Occipital lobe (tissue), 2 donors: ENCODE data around the gene GRIK1. TPM values are rescaled to one million over a fixed set of nuclear protein-coding genes. Genes with fewer than 3 reads are reported as not detected.
"Not testable (repeated sequence)": the region's sequence is repeated elsewhere in the genome, so short reads cannot be mapped to it uniquely, and the experiment has no call there.

Experiments
- DNase-seq: peaks from one replicate; lab custom pipeline; 2025; lab: John Stamatoyannopoulos, UW
- total RNA-seq: library from RNA; depleted of rRNA; stranded (reverse); fragments of >200 nt; gene quantifications from one replicate; pipeline ENCODE4 v1.2.3, GENCODE V29; 2014

GRIK1 gene
- total RNA-seq = 7.5 TPM

DNA sequence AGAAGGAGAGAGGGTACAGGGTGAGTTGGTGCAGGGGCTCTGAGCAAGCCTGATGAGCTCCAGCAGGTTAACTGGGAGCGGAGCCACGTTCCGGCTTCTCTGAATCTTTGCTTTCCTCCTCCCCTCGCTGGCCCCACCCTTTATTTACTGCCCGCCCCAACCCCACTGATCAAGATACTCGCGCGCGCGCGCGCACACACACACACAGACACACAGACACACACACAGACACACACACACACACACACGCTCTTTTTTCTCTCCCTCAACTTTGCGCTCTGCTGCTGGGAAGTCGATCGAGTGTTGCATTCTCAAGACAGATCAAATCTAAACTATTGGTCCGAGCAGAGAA lies at the start of gene GRIK1:
GRIK1 (minus strand) TSS at position 73 of the 352 bp plus-strand sequence.
- no peak for DNase-seq

GRCh38 chr21:29987762-29988161 lies 48.0 kb upstream of the GRIK1 start:
- DNase-seq = no peak

DNA sequence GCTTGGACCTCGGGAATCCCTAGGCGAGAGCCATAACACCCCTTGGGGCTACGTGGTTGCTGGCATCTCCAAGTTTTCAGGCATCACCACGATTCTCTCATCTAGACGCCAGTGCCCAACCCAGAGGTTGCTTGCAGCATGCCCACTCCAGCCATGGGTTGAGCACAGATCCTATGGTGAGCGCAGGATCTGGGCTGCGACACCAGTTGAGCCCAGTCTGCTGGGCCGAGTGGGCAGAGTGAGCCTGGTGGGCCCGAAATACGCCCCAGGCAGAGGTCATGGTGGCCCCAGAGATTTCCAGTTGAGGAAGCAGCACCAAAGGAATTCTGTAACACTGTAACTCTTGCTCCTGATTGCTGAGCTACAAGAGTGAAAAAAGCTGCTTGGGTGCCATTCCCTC lies 46.1 kb upstream of the GRIK1 start:
- DNase-seq = no peak

DNA sequence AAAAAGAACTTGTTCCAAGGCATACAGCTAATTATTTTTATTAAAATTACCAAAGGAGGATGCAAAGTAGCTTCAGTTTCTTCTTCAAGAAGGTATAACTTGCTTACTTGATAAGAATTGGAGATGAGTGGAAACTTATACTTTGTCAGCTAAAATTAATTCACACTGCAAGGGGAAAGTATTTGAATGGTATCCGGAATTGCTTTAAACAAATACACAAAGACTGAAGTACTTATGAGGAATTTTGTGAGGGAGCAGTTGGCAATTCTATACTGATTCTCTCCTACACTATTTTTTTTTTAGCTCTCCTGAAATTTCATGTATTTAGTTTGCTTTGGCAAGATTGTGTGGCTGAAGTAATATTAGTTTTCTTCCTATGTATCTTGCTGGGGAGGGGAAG lies 39.2 kb upstream of the GRIK1 start:
- no peak for DNase-seq

DNA sequence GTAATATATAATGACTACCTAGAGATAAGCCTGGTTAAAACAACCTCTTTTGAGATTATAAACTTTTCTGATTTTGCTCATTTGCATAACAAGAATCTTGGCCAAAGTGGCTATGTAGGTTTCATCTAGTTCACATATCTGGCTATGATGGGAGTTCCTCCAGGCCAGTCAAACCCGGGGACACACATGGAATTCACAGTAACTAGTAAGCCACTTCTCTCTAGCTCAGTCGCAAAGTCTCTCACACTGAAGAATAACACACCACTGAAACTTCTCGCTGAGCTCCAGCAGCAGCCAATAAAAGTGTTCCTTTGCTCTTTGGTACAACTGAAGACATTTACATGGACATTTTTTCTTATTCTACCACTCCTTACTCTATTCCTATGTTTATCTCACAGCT lies 36.0 kb upstream of the GRIK1 start:
- no peak for DNase-seq

GRCh38 chr21:29973258-29973657 lies 33.5 kb upstream of the GRIK1 start:
- no peak for DNase-seq

- no peak for DNase-seq
Observed at GRCh38 chr21:29961291-29962027, 21.7 kb upstream of the GRIK1 start.

- no peak for DNase-seq
Observed at GRCh38 chr21:29958551-29958950, 18.8 kb upstream of the GRIK1 start.

DNA sequence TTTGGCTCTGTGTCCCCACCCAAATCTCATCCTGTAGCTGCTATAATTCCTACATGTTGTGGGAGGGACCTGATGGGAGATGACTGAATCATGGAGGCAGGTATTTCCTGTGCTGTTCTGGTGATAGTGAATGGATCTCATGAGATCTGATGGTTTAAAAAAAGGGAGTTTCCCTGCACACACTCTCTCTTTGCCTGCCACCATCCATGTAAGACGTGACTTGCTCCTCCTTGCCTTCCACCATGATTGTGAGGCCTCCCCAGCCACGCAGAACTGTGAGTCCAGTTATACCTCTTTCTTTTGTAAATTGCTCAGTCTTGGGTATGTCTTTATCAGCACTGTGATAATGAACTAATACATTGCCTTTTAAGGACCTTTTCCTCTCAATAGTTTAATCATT lies 18.2 kb upstream of the GRIK1 start:
- DNase-seq = not testable (repeated sequence)

GRCh38 chr21:29953690-29954089 lies 13.9 kb upstream of the GRIK1 start:
- DNase-seq = no peak

DNA sequence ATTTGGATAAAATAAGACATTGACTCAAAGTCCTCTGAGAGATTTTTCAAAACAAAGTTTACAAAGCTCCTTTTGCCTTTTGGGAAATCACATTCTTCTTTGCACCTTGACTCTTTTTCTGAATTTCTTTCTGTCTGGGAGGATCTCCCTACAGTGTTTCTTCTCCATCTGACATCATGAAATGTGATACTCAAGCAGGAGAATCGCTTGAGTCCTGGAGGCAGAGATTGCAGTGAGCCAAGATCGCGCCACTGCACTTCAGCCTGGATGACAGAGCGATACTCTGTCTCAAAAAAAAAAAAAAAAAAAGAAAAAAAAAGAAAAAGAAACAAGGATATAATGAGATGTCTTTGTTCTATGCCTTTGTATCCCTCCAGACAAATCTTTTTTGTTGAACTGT lies 13.3 kb upstream of the GRIK1 start:
- no peak for DNase-seq

- DNase-seq = no peak
Observed at GRCh38 chr21:29951911-29952310, 12.1 kb upstream of the GRIK1 start.

DNA sequence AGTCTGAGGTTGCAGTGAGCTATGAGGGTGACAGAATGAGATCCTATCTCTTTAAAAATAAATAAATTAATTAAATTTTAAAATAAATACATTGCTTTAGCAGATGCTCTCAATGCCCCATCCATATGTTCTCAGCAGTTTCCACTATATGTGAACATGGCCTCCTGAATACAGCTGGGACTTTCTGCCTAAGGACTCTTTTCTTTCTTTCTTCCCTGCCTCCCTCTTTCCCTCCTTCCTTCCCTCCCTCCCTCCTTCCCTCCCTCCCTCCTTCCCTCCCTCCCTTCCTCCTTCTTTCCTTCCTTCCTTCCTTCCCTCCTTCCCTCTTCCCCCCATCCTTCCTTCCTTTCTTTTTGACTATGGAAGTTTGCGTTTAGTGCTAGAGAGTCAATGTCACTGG lies 10.2 kb upstream of the GRIK1 start:
- no peak for DNase-seq

- no peak for DNase-seq
Observed at GRCh38 chr21:29947119-29947518, 7.3 kb upstream of the GRIK1 start.

GRCh38 chr21:29943885-29944284 lies 4.1 kb upstream of the GRIK1 start:
- no peak for DNase-seq

- DNase-seq = no peak
Observed at GRCh38 chr21:29942034-29942433, 2.2 kb upstream of the GRIK1 start.

- DNase-seq = no peak
Observed at GRCh38 chr21:29940991-29941390, 1.2 kb upstream of the GRIK1 start.

- DNase-seq = no peak
Observed at GRCh38 chr21:29940361-29940760, 565 bp upstream of the GRIK1 start.

GRCh38 chr21:29939104-29939923 lies 482 bp downstream of the GRIK1 start:
- DNase-seq = peak; percentile 31

DNA sequence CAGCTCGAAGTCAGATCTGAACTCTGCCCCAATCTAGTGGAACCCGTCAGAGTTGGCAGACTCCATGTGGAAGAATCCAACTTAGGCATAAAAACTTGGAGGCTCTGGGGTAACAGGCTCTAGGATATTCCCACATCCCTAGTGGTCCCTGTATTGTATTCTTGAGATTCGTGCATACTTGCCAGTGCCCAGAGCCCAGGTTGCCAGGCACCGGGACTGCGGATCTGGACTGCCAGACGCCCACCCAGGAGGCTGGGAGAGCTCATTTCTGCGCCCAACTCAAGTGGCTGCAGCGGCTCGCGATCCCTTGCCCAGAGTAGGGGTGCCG lies 1.1 kb downstream of the GRIK1 start:
- DNase-seq = no peak

- DNase-seq = no peak
Observed at GRCh38 chr21:29933088-29933487, 6.7 kb downstream of the GRIK1 start.

GRCh38 chr21:29928537-29928936 lies 11.3 kb downstream of the GRIK1 start:
- no peak for DNase-seq

GRCh38 chr21:29920938-29921337 lies 18.9 kb downstream of the GRIK1 start:
- DNase-seq = no peak
